HepG2 (cell line): ENCODE data around the gene RPS2. TPM values are rescaled to one million over a fixed set of nuclear protein-coding genes. Genes with fewer than 3 reads are reported as not detected.

ENCODE experiments used
- ARID5B ChIP-seq: IDR thresholded peaks from 2 replicates; pipeline ENCODE4 v1.4.0; 2020; ENCODE audit warnings: mild to moderate bottlenecking, missing genetic modification reagents
- ERF ChIP-seq: IDR thresholded peaks from 2 replicates; pipeline ENCODE4 v1.6.1; 2018; ENCODE audit warnings: missing biosample characterization, missing genetic modification reagents
- GATAD2A ChIP-seq: IDR thresholded peaks from 2 replicates; pipeline ENCODE4 v1.6.1; 2016
- ISX ChIP-seq: sonication (generic); formaldehyde crosslinking; conservative IDR thresholded peaks from 2 replicates; pipeline ENCODE4 v1.5.0; 2020; ENCODE audit warnings: missing genetic modification reagents
- KMT2B ChIP-seq: IDR thresholded peaks from 2 replicates; pipeline ENCODE4 v1.6.1; 2016; ENCODE audit warnings: missing genetic modification reagents, missing compliant biosample characterization
- RBM39 ChIP-seq: fragments of 200-400 bp; formaldehyde crosslinking; IDR thresholded peaks from one replicate; pipeline ENCODE4 v1.6.1; 2018; ENCODE audit warnings: antibody characterized with exemption, mild to moderate bottlenecking, low read depth, low read length; ENCODE audit not compliant: poor library complexity, severe bottlenecking
- TFDP2 ChIP-seq: sonication (generic); formaldehyde crosslinking; IDR thresholded peaks from 2 replicates; pipeline ENCODE4 v1.4.0; 2020; ENCODE audit warnings: missing genetic modification reagents
- THRA ChIP-seq: sonication (generic); formaldehyde crosslinking; IDR thresholded peaks from 2 replicates; pipeline ENCODE4 v1.4.0; 2020; ENCODE audit warnings: missing genetic modification reagents, borderline replicate concordance
- ZBTB7B ChIP-seq: sonication (generic); formaldehyde crosslinking; IDR thresholded peaks from 2 replicates; pipeline ENCODE4 v1.4.0; 2020; ENCODE audit warnings: missing genetic modification reagents
- ZKSCAN5 ChIP-seq: sonication (generic); formaldehyde crosslinking; IDR thresholded peaks from 2 replicates; pipeline ENCODE4 v1.5.1; 2020; ENCODE audit warnings: mild to moderate bottlenecking, missing genetic modification reagents
- ZNF484 ChIP-seq: sonication (generic); formaldehyde crosslinking; IDR thresholded peaks from 2 replicates; pipeline ENCODE4 v1.5.1; 2020; ENCODE audit warnings: mild to moderate bottlenecking, low read depth, missing genetic modification reagents, borderline replicate concordance
- polyA plus RNA-seq, 8 experiments: library from polyadenylated mRNA; depleted of rRNA in 3 of 8; stranded (reverse) in 7 of 8; unstranded in 1 of 8; fragments of >200 nt; fragmentation: Illumina TruSeq in 4 of 8; extraction: Trizol in 4 of 8; gene quantifications; 2 replicates each; pipeline versions ENCODE4 v1.2.1 to v1.2.3, GENCODE V29; 2011 to 2016; ENCODE audit warnings: low read depth in 4 of 8, missing spikeins in 1 of 8, mixed read lengths in 1 of 8; ENCODE audit not compliant: insufficient read depth in 1 of 8
- total RNA-seq, 5 experiments: library from RNA; depleted of rRNA; stranded (reverse); fragments of >200 nt; fragmentation: Illumina TruSeq; extraction: Trizol; gene quantifications; 2 replicates each; pipeline ENCODE4 v1.2.3, GENCODE V29; 2016; ENCODE audit warnings: low read depth in 1 of 5
- TF ChIP-seq, protein P1 (sequence below): IDR thresholded peaks from 2 replicates; pipeline ENCODE4 v1.6.1; 2016; ENCODE audit warnings: mild to moderate bottlenecking, missing biosample characterization, missing genetic modification reagents
- TF ChIP-seq, protein P2 (sequence below): sonication (generic); formaldehyde crosslinking; IDR thresholded peaks from 2 replicates; pipeline ENCODE4 v1.5.1; 2020; ENCODE audit warnings: missing genetic modification reagents, mild to moderate bottlenecking, borderline replicate concordance
- TF ChIP-seq, protein P3 (sequence below): IDR thresholded peaks from 2 replicates; pipeline ENCODE4 v1.6.1; 2016; ENCODE audit warnings: mild to moderate bottlenecking
- TF ChIP-seq, protein P4 (sequence below), 2 experiments: sonication (generic) in 1 of 2; formaldehyde crosslinking in 1 of 2; IDR thresholded peaks; 2 replicates each; pipeline versions ENCODE4 v1.4.0 to v1.6.1; 2018 to 2020; ENCODE audit warnings: missing genetic modification reagents in 2 of 2, borderline replicate concordance in 1 of 2, low read depth in 1 of 2, mild to moderate bottlenecking in 1 of 2, missing biosample characterization in 1 of 2

Gene RPS2
- total and polyA plus RNA-seq, 2 of the 13 experiments (the other 11 are each of a cell fraction or from before 2014, with no cell fraction given) = 1,908 to 4,514 TPM

DNA sequence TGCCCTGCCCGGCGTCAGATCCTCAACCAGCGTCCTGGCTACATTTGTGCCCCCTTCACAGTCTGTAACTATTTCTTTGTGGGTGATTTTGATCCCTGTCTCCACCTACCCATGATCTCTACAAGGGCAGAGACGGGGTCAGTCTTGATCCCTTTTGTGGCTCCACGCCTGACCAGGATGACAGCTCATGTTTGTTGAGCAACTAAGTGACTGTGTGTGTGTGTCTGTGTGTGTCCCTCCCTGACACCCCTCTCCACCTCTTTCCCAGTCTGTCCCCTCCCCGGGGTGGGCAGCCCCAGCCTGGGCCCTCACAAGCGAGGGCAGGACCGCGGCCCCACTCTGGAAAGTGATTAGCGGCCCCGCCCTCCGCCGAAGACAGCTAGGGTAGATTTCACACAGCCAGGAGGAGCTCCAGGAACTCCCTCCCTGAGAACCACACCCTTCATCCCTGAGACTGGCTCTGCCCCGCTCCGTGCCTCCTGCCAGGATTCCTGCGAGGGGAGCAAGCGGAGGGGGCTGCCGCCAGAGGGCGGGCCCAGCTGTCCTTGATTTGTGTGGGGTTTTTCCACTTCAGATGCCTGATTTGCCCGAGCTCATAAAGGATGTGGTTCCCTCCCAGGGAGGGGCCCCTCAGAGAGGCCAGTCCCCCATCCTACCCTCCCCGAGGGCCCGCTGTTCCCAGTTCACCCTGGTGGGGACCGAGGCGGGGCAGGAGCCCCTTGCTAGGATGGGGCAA lies 41.2 kb downstream of the RPS2 start (continued):
- 0 out of 2 replicates have a peak, but pooled peaks have one; percentile 16 for TF ChIP-seq TFDP2 (CRISPR knock-in tag)
- peak; percentile 14 for TF ChIP-seq RBM39
- peak; percentile 37 for TF ChIP-seq GATAD2A
- TF ChIP-seq, protein P1, sequence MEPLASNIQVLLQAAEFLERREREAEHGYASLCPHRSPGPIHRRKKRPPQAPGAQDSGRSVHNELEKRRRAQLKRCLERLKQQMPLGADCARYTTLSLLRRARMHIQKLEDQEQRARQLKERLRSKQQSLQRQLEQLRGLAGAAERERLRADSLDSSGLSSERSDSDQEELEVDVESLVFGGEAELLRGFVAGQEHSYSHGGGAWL (CRISPR knock-in tag) = peak; percentile 31; the same call in 1 of the 2 replicates
- TF ChIP-seq ARID5B (CRISPR knock-in tag) = peak; percentile 8; the same call in 1 of the 2 replicates
- TF ChIP-seq ZKSCAN5 = no peak
- TF ChIP-seq KMT2B (CRISPR knock-in tag) = no peak
- peak; percentile 27; the same call in 1 of the 2 replicates for TF ChIP-seq ERF (CRISPR knock-in tag)
- TF ChIP-seq THRA (CRISPR knock-in tag) = no peak
- TF ChIP-seq ZBTB7B (CRISPR knock-in tag) = 0 out of 2 replicates have a peak, but pooled peaks have one; percentile 38
- TF ChIP-seq, protein P2, sequence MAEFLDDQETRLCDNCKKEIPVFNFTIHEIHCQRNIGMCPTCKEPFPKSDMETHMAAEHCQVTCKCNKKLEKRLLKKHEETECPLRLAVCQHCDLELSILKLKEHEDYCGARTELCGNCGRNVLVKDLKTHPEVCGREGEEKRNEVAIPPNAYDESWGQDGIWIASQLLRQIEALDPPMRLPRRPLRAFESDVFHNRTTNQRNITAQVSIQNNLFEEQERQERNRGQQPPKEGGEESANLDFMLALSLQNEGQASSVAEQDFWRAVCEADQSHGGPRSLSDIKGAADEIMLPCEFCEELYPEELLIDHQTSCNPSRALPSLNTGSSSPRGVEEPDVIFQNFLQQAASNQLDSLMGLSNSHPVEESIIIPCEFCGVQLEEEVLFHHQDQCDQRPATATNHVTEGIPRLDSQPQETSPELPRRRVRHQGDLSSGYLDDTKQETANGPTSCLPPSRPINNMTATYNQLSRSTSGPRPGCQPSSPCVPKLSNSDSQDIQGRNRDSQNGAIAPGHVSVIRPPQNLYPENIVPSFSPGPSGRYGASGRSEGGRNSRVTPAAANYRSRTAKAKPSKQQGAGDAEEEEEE (CRISPR knock-in tag) = no peak
- TF ChIP-seq, protein P3, sequence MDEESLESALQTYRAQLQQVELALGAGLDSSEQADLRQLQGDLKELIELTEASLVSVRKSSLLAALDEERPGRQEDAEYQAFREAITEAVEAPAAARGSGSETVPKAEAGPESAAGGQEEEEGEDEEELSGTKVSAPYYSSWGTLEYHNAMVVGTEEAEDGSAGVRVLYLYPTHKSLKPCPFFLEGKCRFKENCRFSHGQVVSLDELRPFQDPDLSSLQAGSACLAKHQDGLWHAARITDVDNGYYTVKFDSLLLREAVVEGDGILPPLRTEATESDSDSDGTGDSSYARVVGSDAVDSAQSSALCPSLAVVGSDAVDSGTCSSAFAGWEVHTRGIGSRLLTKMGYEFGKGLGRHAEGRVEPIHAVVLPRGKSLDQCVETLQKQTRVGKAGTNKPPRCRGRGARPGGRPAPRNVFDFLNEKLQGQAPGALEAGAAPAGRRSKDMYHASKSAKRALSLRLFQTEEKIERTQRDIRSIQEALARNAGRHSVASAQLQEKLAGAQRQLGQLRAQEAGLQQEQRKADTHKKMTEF = 0 out of 2 replicates have a peak, but pooled peaks have one; percentile 30
- no peak for TF ChIP-seq ZNF484 (CRISPR knock-in tag)
- TF ChIP-seq, protein P4, sequence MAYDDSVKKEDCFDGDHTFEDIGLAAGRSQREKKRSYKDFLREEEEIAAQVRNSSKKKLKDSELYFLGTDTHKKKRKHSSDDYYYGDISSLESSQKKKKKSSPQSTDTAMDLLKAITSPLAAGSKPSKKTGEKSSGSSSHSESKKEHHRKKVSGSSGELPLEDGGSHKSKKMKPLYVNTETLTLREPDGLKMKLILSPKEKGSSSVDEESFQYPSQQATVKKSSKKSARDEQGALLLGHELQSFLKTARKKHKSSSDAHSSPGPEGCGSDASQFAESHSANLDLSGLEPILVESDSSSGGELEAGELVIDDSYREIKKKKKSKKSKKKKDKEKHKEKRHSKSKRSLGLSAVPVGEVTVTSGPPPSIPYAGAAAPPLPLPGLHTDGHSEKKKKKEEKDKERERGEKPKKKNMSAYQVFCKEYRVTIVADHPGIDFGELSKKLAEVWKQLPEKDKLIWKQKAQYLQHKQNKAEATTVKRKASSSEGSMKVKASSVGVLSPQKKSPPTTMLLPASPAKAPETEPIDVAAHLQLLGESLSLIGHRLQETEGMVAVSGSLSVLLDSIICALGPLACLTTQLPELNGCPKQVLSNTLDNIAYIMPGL (CRISPR knock-in tag; IDR thresholded peaks at IDR 0.05; ENCODE audit: borderline replicate concordance in 1 of 2, low read depth in 1 of 2) = 0 out of 4 replicates have a peak, but pooled peaks of 1 of the 2 experiments have one; percentile 18
- no peak for TF ChIP-seq ISX (CRISPR knock-in tag)
